PC-3 (cell line): Measurements from ENCODE around the gene SH3RF2. TPM values are rescaled to one million over a fixed set of nuclear protein-coding genes. Genes with fewer than 3 reads are reported as not detected.

Source experiments
- ATAC-seq: fragments of 200-7000 bp; cut with Tn5 transposase; 2 replicates; pipeline ENCODE4 v1.9.1; 2020; ENCODE audit warnings: mild to moderate bottlenecking, moderate library complexity
- BruUV-seq: library from RNA; stranded (reverse); fragments of 400-500 nt; replicated peaks from 2 replicates; lab custom pipeline; 2021; lab: Mats Ljungman, UMichigan
- CTCF ChIA-PET: fragments of 300-600 bp; sonication (Branson Sonifier 250); formaldehyde crosslinking; loops from one replicate; lab custom pipeline; 2022; ENCODE audit warnings: antibody characterized with exemption; lab: Charles Lee
- POLR2A ChIA-PET: fragments of 300-600 bp; sonication (Branson Sonifier 250); formaldehyde crosslinking; loops from one replicate; lab custom pipeline; 2022; ENCODE audit warnings: antibody characterized with exemption; ENCODE audit not compliant: unreplicated experiment; lab: Charles Lee
- DNase-seq: peaks from one replicate; pipeline ENCODE4 v3.0.0-alpha.2; 2015
- H2AFZ ChIP-seq: fragments of 300-600 bp; sonication (generic); 2 replicates; pipeline ENCODE4 v1.6.0; 2016; ENCODE audit warnings: antibody characterized with exemption, low read length
- H3F3A ChIP-seq: fragments of 300-600 bp; sonication (generic); one replicate; pipeline ENCODE4 v1.6.0; 2017; ENCODE audit warnings: antibody characterized with exemption, low read length, control low read depth, mild to moderate bottlenecking; ENCODE audit not compliant: unreplicated experiment
- H3K27ac ChIP-seq: fragments of 300-600 bp; sonication (generic); 2 replicates; pipeline ENCODE4 v1.5.1; 2016; ENCODE audit warnings: mild to moderate bottlenecking, low read length
- H3K27me3 ChIP-seq: fragments of 300-600 bp; sonication (generic); 2 replicates; pipeline ENCODE4 v1.6.1; 2016; ENCODE audit warnings: low read length, mixed read lengths
- H3K36me3 ChIP-seq: fragments of 300-600 bp; sonication (generic); 2 replicates; pipeline ENCODE4 v1.6.1; 2016; ENCODE audit warnings: low read depth, mixed run types, low read length, mixed read lengths
- H3K4me1 ChIP-seq: fragments of 300-600 bp; sonication (generic); 2 replicates; pipeline ENCODE4 v1.5.1; 2016; ENCODE audit warnings: low read length; ENCODE audit not compliant: insufficient read depth
- H3K4me2 ChIP-seq: fragments of 300-600 bp; sonication (generic); 2 replicates; pipeline ENCODE4 v1.6.0; 2016; ENCODE audit warnings: low read length
- H3K4me3 ChIP-seq: fragments of 300-600 bp; sonication (generic); 2 replicates; pipeline ENCODE4 v1.5.1; 2016; ENCODE audit warnings: mild to moderate bottlenecking, low read length, mixed read lengths
- H3K79me2 ChIP-seq: fragments of 300-600 bp; sonication (generic); 2 replicates; pipeline ENCODE4 v1.6.1; 2017; ENCODE audit warnings: low read length, mixed read lengths
- H3K9ac ChIP-seq: fragments of 300-600 bp; sonication (generic); 2 replicates; pipeline ENCODE4 v1.6.0; 2016; ENCODE audit warnings: mild to moderate bottlenecking, low read length
- H3K9me2 ChIP-seq: fragments of 300-600 bp; sonication (generic); replicated peaks from 2 replicates; pipeline ENCODE4 v1.6.1; 2016; ENCODE audit warnings: mixed run types, low read length, mixed read lengths
- H3K9me3 ChIP-seq: fragments of 300-600 bp; sonication (generic); 2 replicates; pipeline ENCODE4 v1.6.1; 2016; ENCODE audit warnings: low read length, mixed read lengths
- H4K20me1 ChIP-seq: fragments of 300-600 bp; sonication (generic); 2 replicates; pipeline ENCODE4 v1.6.1; 2016; ENCODE audit warnings: low read length, mixed read lengths
- CTCF ChIP-seq: fragments of 300-600 bp; sonication (generic); conservative IDR thresholded peaks from 2 replicates; pipeline ENCODE4 v1.5.1; 2017; ENCODE audit warnings: antibody characterized with exemption, low read depth, mild to moderate bottlenecking, low read length
- EZH2 ChIP-seq: fragments of 300-600 bp; sonication (generic); IDR thresholded peaks from one replicate; pipeline ENCODE4 v1.6.1; 2017; ENCODE audit warnings: antibody characterized with exemption, mild to moderate bottlenecking, low read length; ENCODE audit not compliant: unreplicated experiment
- EZH2phosphoT487 ChIP-seq: fragments of 300-600 bp; sonication (generic); IDR thresholded peaks from 2 replicates; pipeline ENCODE4 v1.6.1; 2018; ENCODE audit warnings: mild to moderate bottlenecking, antibody characterized with exemption, low read length, borderline replicate concordance
- intact Hi-C: fragments of 100-400 bp; cut with micrococcal nuclease; formaldehyde crosslinking; loops from 2 replicates; pipeline ENCODE4 v1.9.0; 2023
- total RNA-seq: library from RNA; depleted of rRNA; stranded (reverse); fragments of >200 nt; gene quantifications from 2 replicates; pipeline ENCODE4 v1.2.3, GENCODE V29; 2014

SH3RF2 gene
- total RNA-seq, 1 experiment from 2014 or later, result 5.9 TPM

- intact Hi-C loops, result no loop called here
- Histone ChIP-seq H3K27me3 (no peaks in the 10 kb centered on the region), H3K4me1 (peaks cover 5% of the 10 kb centered on the region; the same call in 1 of the 2 replicates), H3K27ac (no peak overlapping the region), H3K79me2 (no peaks in the 10 kb centered on the region), H3K9ac (no peak overlapping the region), H2AFZ (no peak overlapping the region), H3K4me3 (no peak overlapping the region), H4K20me1 (no peaks in the 10 kb centered on the region), H3F3A (no peaks in the 10 kb centered on the region), H3K9me2 (no peaks in the 10 kb centered on the region), H3K4me2 (no peak overlapping the region), H3K36me3 (no peaks in the 10 kb centered on the region), H3K9me3 (no peaks in the 10 kb centered on the region)
- TF ChIP-seq CTCF, result no peak
- no peak for TF ChIP-seq EZH2phosphoT487
- TF ChIP-seq EZH2, result no peak
- DNase-seq (no peak), ATAC-seq (no peak)
- ChIA-PET CTCF (no interaction called here), POLR2A (no interaction called here)
- BruUV-seq, result no TSS peak
Measured at GRCh38 chr5:145912594-145912993, 23.8 kb upstream of the SH3RF2 start.

- ChIA-PET POLR2A (no interaction called here), CTCF (no interaction called here)
- no peaks in the 10 kb centered on the region for H3K9me3 ChIP-seq
- ATAC-seq, result no peak
- H3K9ac ChIP-seq, result no peak overlapping the region
- no peaks in the 10 kb centered on the region for H3K79me2 ChIP-seq
- no peaks in the 10 kb centered on the region for H3K36me3 ChIP-seq
- no peaks in the 10 kb centered on the region for H4K20me1 ChIP-seq
- BruUV-seq, result no TSS peak
- intact Hi-C loops, result no loop called here
- H3K27me3 ChIP-seq, result no peaks in the 10 kb centered on the region
- H3F3A ChIP-seq, result no peaks in the 10 kb centered on the region
- no peak overlapping the region for H3K4me3 ChIP-seq
- DNase-seq, result no peak
- H3K4me1 ChIP-seq, result peaks cover 5% of the 10 kb centered on the region; the same call in 1 of the 2 replicates
- no peaks in the 10 kb centered on the region for H3K9me2 ChIP-seq
- H3K4me2 ChIP-seq, result no peak overlapping the region
- TF ChIP-seq EZH2phosphoT487 (no peak), CTCF (no peak), EZH2 (no peak)
- no peak overlapping the region for H3K27ac ChIP-seq
- no peak overlapping the region for H2AFZ ChIP-seq
Measured at GRCh38 chr5:145913701-145914100, 22.7 kb upstream of the SH3RF2 start.

- peaks cover 5% of the 10 kb centered on the region; the same call in 1 of the 2 replicates for H3K4me1 ChIP-seq
- no peaks in the 10 kb centered on the region for H3F3A ChIP-seq
- no peaks in the 10 kb centered on the region for H4K20me1 ChIP-seq
- ChIA-PET POLR2A (no interaction called here), CTCF (no interaction called here)
- no peaks in the 10 kb centered on the region for H3K9me3 ChIP-seq
- DNase-seq (no peak), ATAC-seq (no peak)
- no peaks in the 10 kb centered on the region for H3K36me3 ChIP-seq
- no peak overlapping the region for H3K4me2 ChIP-seq
- TF ChIP-seq CTCF (no peak), EZH2phosphoT487 (no peak), EZH2 (no peak)
- no peak overlapping the region for H3K27ac ChIP-seq
- no peak overlapping the region for H3K4me3 ChIP-seq
- no peaks in the 10 kb centered on the region for H3K79me2 ChIP-seq
- H3K27me3 ChIP-seq, result no peaks in the 10 kb centered on the region
- intact Hi-C loops, result no loop called here
- no peak overlapping the region for H2AFZ ChIP-seq
- H3K9me2 ChIP-seq, result no peaks in the 10 kb centered on the region
- no TSS peak for BruUV-seq
- no peak overlapping the region for H3K9ac ChIP-seq
Measured at GRCh38 chr5:145915970-145916638, 20.3 kb upstream of the SH3RF2 start.
